Measurements from ENCODE around the gene JARID2.

JARID2 gene

DNA sequence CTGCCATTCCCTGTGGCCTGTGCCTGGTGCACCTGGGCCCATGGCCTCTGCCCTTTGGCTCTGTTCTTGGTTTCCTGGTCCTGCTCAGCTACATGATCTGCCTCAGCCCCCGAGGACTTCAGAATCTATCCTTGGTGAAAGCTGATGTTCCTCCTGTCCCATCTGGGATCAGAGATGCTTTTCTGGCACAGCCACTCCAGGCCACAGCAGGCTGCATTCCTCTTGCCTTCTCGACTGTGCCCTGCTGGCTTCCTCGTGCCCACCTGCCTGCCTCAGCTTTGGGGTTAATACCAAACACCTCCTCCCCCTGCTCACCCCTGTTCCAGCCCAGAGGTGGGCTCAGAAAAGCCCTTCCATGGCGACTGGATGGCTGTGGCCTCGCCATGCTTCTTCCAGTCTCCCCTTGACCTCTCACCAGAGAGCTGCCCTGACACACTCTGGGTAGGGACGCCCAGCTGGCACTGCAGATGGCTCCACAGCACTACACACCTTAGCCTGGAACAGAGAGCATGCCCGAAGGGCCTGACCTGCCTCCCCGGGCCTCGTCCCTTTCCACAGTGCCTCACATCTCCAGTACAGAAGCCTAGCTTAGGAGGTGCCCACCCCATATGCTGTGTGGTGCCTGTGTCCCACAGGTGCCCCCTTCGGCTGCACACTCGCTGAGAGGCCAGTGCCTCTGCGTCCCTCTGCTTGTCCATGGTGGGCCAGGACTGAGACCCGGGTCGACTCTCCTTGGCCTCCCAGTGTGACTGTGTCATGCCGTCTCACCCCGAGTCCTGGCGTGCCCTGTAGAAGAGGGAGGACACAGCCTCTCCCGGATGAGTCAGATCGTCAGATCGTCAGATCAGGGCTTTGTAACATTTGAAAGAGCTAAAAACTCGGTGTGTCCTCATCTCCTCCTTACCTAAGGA, 268.2 kb downstream of the JARID2 start:
- no peak for DNase-seq

DNA sequence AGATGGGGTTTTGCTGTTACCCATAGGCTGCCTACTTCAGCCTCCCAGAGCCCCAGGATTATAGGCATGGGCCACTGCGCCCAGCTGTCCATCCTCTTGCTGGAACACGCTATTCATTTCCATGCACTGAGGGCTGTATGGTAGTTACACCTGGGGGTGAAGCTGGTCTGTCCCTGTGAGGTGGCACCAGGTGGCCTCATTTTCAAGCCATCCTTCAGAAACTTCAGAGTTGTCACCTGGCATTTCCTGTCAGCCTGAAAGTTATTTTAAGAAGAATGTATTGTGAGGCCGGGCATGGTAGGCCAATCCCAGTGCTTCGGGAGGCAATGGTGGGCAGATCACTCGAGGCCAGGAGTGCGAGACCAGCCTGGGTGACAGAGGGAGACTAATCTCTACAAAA, 269.4 kb downstream of the JARID2 start:
- DNase-seq, result no peak

GRCh38 chr6:15515660-15516375, 269.9 kb downstream of the JARID2 start:
- no peak for DNase-seq

DNA sequence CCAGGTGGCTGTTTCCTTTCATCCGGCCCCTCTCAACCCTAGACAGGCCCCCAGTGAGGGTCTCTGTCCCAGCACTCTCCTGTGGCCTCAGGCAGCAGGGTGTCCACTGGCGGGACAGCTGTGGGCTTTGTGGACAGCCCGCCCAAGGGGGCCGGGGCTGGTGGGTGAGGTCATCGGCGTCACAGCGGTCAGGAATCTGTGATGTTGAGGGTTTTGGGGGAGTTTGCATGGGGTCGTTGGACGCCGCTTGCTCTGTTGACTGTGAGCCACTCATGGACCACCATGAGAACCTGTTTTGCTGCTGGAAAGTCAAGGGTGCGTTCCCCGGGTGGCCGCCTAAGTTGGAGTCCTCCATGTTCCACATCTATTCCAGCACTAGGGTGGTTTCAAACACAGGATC, 270.5 kb downstream of the JARID2 start:
- DNase-seq, result no peak

DNA sequence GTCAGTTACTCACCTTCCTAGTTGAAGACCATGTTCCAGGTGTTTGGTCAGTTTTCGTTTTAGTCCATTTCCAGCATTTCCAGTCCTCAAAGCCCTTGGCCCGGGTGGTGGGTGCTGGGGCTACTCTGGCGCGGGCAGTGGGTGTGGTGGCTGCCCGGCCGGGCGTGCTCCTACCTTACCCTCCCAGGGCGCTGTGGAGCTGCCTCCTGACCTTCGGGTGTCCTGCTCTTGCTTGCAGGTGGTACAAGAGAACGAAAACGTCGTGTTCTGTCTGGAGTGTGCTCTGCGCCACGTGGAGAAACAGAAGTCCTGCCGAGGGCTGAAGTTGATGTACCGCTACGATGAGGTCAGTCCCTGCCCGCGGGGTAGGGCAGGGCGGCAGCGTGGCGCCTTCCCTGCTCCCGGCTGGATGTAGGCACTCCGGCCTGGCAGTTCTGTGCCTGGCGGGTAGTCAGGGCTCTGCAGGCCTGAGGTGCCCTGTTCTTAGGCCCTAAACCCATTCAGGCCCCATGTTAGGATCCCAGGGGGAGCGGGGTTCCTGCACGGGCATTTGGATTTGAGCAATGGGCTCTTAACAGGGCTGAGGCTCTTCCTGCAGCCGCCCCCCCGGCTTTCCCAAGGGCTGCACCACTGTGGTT, 271.2 kb downstream of the JARID2 start:
- DNase-seq, result no peak

DNA sequence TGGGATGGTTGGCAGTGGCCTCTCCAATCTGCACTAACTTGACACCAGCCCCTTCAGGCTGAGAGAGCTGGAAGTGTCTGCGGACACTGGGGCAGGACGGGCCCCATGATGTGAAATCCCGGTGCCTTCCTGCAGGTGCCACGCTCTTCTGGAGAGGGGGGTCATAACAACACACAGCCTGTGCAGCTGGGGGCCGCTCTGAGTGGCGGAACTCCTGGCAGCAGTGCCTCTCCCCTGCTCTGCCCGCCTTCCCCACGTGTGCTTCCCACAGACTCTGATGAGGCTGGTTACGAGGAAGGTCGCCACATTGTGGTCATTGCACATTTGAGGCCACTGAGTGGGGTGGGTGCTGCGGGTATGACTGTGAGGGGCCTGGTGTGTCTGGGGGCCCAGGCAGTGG, 271.7 kb downstream of the JARID2 start:
- DNase-seq, result no peak

DNA sequence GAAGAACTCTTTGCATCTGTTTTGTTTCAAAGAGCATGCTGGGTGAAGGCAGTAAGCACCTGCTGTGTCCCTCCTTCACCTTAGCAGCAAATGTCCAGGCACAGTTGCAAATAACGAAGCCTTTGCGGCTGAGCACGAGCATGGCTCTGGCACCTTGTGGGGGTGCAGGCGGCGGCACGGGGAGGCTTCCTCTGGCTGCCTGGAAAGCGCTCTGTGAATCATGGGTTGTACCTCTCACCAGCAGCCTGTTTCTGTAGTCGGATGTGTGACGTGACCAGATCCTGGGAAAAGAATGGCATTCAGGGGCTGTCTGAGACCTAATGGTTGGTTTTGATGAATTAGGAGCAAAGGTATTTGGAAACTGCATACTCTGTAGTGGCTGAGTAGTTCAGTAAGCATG, 272.2 kb downstream of the JARID2 start:
- no peak for DNase-seq

- DNase-seq, result no peak
Observed at GRCh38 chr6:15518878-15519277, 273.0 kb downstream of the JARID2 start.

DNA sequence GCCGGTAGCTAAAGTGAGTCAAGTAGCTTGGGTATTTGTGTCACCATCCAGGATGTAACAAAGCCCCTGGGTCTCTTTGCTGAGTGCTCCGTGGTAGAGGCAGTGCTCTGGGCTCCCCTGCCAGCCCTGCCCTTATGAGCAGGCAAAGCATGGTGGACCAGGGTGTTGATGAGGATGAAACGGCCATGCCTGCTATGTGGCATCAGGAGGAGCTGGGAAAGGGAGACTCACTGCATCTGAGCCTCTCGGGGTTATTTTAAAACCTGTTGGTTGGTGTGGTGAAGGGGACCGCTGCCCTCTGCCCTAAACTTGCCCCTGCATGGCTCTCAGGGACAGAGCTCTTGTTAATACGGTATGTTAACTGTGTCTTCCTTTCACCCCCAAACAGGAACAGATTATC, 273.8 kb downstream of the JARID2 start:
- no peak for DNase-seq

DNA sequence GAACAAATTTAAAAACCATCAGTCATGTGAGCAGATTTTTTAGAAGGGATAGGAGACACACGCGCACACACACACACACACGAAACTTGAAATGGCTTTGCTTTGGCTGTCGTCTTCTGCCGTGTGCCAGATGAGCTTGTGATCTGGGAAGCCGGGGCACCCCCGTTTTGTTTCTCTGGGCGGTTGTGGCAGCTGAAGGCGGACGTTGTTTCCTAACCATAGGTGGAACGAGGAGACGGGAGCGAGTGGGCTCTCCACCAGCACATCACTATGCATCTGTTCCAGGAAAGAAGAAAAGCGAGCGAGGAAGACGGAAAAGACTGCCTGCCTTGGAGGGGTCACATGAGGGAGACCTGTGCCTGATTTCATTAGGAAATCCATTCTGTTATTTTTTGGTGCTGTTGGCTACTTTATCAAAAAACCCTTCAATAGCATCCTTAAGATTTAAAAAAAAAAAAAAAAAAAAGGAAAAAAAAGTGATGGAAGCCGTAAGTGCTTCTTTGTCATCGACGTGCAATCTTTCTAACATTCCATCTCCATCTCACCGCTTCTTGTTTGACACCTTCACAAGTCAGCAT, 274.8 kb downstream of the JARID2 start:
- DNase-seq, result no peak

DNA sequence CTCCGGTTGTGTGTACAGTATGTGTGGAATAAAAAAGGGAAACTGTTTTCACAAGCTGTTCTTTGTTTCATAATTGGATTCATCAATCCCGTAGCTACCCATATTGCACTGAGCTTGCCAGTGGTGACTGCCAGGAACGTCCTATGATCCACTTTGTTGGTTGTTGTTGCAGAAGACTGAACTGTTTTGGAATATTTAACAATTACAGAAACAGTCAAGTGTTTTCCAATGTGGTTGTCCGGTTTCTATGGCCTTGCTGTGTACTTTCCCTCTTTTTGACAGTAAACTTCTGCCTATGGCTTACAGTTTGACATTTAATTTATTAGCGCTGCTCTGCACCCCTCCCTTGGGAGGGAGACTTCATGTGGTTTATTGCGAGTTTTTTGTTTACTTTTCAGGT, 275.7 kb downstream of the JARID2 start:
- no peak for DNase-seq

DNA sequence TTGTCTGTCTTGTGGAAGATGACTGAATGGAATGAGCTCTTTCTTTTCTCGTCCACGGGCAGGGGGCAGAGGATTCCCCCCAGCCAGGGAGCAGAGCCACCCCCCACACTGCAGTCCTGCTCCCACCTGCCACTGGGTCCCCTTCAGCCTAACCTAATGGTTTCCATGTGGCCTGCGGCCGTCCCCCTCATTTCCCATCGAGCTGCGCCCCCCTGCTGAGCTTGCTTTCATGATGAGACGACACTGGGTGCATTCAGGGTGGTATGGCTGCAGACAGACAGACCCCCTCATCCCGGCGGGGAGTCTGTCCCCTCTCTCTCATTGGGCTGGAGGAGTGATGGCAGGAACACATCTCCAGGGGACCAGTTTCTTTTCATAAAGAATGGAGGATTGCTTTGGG, 276.2 kb downstream of the JARID2 start:
- DNase-seq, result no peak

DNA sequence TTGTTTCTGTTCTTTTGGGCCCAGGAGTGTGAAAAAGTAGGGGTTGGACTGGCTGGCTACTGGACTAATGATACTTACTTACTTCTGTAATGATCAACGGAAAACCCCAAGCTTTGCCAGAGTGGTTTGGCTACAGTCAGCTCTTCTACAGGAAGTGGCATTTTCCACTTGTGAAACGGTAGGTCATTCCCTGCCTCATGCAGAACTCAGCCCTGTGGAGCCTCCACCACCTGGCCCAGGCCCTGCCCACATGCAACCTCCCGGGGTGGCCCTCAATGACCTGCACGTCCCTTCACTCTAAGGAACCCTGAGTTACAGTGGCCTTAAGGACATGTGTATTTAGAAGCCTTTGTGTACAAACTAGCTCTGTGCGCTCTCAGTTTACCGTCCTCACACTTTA, 276.6 kb downstream of the JARID2 start:
- DNase-seq, result no peak

GRCh38 chr6:15522856-15523529, 277.1 kb downstream of the JARID2 start:
- no peak for DNase-seq

GRCh38 chr6:15523679-15524630, 278.1 kb downstream of the JARID2 start:
- DNase-seq, result no peak

GRCh38 chr6:15524861-15525401, 279.1 kb downstream of the JARID2 start:
- peak; percentile 85 for DNase-seq

- no peak for DNase-seq
Observed at GRCh38 chr6:15526212-15526701, 280.4 kb downstream of the JARID2 start.

DNA sequence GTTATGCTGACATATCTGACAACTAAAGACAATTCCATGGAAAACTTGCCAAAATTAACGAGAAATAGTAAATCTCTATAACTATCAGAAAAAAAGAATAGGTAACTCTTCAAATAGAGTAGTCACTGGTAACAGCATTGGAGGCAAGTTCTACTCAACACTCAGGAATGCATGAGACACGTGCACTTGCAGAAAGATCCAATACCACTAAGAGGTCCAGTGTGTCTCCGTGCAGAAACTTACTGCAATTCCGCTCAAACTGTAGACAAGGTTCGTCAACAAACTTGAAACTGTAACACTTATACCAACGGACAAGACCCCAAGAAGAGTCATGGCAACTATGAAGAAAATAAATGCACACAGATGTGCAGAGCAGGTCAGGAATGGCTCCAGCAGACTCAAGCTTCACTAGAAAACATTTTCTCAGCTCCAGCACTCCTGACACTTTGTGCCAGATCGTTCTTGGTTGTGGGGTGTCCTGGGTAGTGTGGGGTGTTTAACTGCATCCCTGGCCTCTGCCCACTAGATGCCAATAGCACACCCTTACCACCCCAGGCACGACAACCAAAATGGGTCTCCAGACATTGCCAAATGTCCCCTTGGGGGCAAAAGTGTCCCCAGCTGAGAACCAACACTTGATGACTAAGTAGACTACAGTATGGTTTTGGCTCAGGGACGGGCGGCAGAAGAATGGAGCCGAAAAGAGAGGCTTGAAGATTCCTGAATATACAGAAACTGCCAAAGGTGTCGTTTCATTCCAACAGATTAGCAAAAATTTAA, 282.2 kb downstream of the JARID2 start:
- DNase-seq, result no peak

DNA sequence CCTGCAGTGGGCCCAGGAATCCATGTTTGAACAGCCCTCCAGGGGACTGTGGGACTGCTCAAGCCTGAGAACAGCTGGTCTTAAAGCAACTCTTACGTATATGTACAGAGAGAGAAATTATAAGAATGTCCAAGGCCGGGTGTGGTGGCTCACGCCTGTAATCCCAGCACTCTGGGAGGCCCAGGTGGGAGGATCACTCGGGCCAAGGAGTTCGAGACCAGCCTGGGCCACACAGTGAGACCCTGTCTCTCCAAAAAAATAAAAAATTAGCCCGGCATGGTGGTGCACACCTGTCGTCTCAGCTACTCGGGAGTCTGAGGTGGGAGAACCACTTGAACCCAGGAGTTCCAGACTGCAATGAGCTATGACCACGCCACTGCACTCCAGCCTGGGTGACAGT, 283.0 kb downstream of the JARID2 start:
- no peak for DNase-seq

- DNase-seq, result no peak
Observed at GRCh38 chr6:15530411-15530810, 284.5 kb downstream of the JARID2 start.

Data from NCI-H524 treated with DMSO at 0.1 percent for 48 hours (cell line).